Measurements from ENCODE around the gene ARL17B. TPM values are rescaled to one million over a fixed set of nuclear protein-coding genes. Genes with fewer than 3 reads are reported as not detected.
"Not testable (repeated sequence)": the region's sequence is repeated elsewhere in the genome, so short reads cannot be mapped to it uniquely, and the experiment has no call there.

Gene ARL17B
- total and polyA plus RNA-seq, 2 experiments from 2014 or later, result 18.8 to 20.5 TPM

GRCh38 chr17:46244339-46244913 is 117.1 kb downstream of the ARL17B start:
- not testable (repeated sequence) for H3K27me3 ChIP-seq; H3K4me1 ChIP-seq (ENCODE audit: low read depth); H3K27ac ChIP-seq; H3K9me3 ChIP-seq (ENCODE audit: low read depth); H3K36me3 ChIP-seq; DNase-seq (ENCODE audit: low read depth in 1 of 2, low spot score in 1 of 2); H3K4me3 ChIP-seq

GRCh38 chr17:46243928-46244327 is 117.6 kb downstream of the ARL17B start:
- H3K4me3 ChIP-seq; H3K27ac ChIP-seq; DNase-seq (ENCODE audit: low read depth in 1 of 2, low spot score in 1 of 2); H3K9me3 ChIP-seq (ENCODE audit: low read depth); H3K4me1 ChIP-seq (ENCODE audit: low read depth); H3K27me3 ChIP-seq; H3K36me3 ChIP-seq: not testable (repeated sequence)

DNA sequence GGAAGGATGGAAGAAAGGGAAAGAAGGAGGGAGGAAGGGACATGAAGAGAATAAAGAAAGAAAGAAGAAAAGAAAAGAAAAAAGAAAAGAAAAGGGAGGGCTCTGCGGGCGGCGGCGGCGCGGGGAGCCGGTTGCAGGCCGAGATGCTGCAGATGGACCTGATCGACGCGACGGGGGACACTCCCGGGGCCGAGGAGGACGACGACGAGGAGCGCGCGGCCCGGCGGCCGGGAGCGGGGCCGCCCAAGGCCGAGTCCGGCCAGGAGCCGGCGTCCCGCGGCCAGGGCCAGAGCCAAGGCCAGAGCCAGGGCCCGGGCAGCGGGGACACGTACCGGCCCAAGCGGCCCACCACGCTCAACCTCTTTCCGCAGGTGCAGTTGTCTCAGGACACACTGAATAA is 118.1 kb downstream of the ARL17B start:
- not testable (repeated sequence) for H3K4me3 ChIP-seq; H3K27ac ChIP-seq; DNase-seq (ENCODE audit: low read depth in 1 of 2, low spot score in 1 of 2); H3K36me3 ChIP-seq; H3K27me3 ChIP-seq; H3K4me1 ChIP-seq (ENCODE audit: low read depth); H3K9me3 ChIP-seq (ENCODE audit: low read depth)

DNA sequence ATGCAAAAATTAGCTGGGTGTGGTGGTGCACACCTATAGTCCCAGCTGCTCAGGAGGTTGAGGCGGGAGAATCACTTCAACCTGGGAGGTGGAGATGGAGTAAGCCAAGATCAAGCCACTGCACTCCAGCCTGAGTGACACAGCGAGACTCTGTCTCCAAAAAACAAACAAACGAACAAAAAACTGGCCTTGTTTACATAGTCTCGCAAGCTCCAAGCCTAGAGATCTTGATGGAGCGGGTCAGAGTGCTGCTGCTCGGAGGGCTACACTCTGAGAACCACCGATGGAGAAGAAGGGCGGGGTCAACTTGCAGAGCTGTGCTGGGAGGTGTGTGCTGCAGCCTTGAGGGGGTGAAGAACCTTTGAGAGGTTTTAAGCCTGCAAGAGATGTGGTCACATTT is 130.2 kb downstream of the ARL17B start:
- DNase-seq (ENCODE audit: low read depth in 1 of 2, low spot score in 1 of 2); H3K4me1 ChIP-seq (ENCODE audit: low read depth); H3K9me3 ChIP-seq (ENCODE audit: low read depth); H3K27me3 ChIP-seq; H3K4me3 ChIP-seq; H3K36me3 ChIP-seq; H3K27ac ChIP-seq: not testable (repeated sequence)

DNA sequence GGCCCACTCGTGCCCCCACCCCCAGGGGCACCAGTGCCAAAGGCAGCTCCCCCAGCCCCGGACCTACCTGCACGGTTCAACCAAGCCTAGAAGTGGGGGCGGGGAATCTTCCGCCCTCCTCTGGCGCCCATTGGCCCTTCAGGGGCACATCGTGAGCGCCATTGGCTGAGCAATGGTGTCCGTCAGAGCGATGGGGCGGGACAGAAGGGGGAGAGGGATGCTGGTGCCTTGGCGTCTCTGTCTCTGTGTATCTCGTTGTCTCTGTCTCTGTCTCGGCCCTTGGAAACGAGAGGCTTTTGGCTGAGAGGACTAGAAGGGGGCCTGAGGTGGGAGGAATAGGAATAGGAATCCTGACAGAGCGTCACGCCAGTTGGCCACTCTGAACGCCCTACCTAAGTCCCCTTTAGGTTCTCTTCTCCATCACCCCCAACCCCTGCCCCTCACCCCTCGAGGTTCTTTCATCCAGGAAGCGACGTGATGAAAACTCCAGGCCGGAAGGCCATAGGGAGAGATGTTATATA is 136.2 kb downstream of the ARL17B start:
- H3K4me1 ChIP-seq (ENCODE audit: low read depth); H3K36me3 ChIP-seq; H3K9me3 ChIP-seq (ENCODE audit: low read depth); H3K27me3 ChIP-seq; H3K27ac ChIP-seq: not testable (repeated sequence)
- peak overlapping the region; percentile 64 for H3K4me3 ChIP-seq
- DNase-seq (ENCODE audit: low read depth in 1 of 2, low spot score in 1 of 2), result peak; percentile 92 to 96

DNA sequence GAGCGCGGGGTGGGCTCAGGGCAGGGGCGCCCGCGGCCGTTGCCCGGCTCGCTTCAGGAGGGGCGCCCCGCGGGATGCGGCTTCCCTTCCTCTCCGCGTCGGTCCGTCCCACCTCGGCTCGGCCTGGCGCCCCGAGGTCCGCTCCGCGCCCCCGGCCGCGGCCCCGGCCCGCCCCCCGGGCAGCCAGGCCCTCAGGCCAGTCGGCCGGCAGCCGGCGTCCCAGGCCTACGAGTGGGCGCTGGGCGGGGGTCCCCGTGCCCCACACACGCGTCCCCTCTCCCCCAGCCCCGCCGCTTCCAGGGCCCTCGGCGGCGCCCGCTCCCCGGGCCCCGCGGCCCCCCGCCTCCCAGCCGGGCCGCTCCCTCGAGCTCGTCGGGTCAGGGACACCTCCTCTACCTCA is 136.7 kb downstream of the ARL17B start:
- not testable (repeated sequence) for H3K36me3 ChIP-seq; H3K4me1 ChIP-seq (ENCODE audit: low read depth); H3K9me3 ChIP-seq (ENCODE audit: low read depth); H3K27me3 ChIP-seq; H3K27ac ChIP-seq
- peak in 1 of 2 donors; percentile 65 for DNase-seq (ENCODE audit: low read depth in 1 of 2, low spot score in 1 of 2)
- peak overlapping the region; percentile 64 for H3K4me3 ChIP-seq

Other genes with a start within 250 kb of the ARL17B start
- gene KANSL1, start 168.3 kb downstream of the ARL17B start, total RNA-seq, result 69.4 and 109 TPM in 2 replicates
- gene KANSL1, start 168.3 kb downstream of the ARL17B start, polyA plus RNA-seq, result 52.6 and 61.2 TPM in 2 replicates
- 1.1 and 1.9 TPM in 2 replicates for gene LRRC37A, start 66.6 kb downstream of the ARL17B start, total RNA-seq
- gene LRRC37A, start 66.6 kb downstream of the ARL17B start, polyA plus RNA-seq, result 2.7 and 2.9 TPM in 2 replicates
- 11.7 and 18.5 TPM in 2 replicates for gene LRRC37A2, start 150.7 kb upstream of the ARL17B start, total RNA-seq
- 17.5 and 20.5 TPM in 2 replicates for gene LRRC37A2, start 150.7 kb upstream of the ARL17B start, polyA plus RNA-seq
- gene ARL17A, start 217.9 kb upstream of the ARL17B start, total RNA-seq, result 10.4 and 19.6 TPM in 2 replicates
- 29.8 and 30.4 TPM in 2 replicates for gene ARL17A, start 217.9 kb upstream of the ARL17B start, polyA plus RNA-seq
- gene NSF, start 228.9 kb upstream of the ARL17B start, total RNA-seq, result 18.6 and 24.0 TPM in 2 replicates
- gene NSF, start 228.9 kb upstream of the ARL17B start, polyA plus RNA-seq, result 26.2 and 29.0 TPM in 2 replicates